Diencephalon (tissue), 1 donor: Measurements from ENCODE around the gene CIAO2A. TPM values are rescaled to one million over a fixed set of nuclear protein-coding genes. Genes with fewer than 3 reads are reported as not detected.

Experiments
- small RNA-seq: library from RNA; depleted of rRNA; stranded (forward); fragments of <200 nt; gene quantifications from one replicate; pipeline ENCODE3, GENCODE V24; 2014
- total RNA-seq: library from RNA; depleted of rRNA; stranded (reverse); fragments of >200 nt; gene quantifications from one replicate; pipeline ENCODE4 v1.2.3, GENCODE V29; 2014

Gene CIAO2A
- 40.8 TPM for total RNA-seq

GRCh38 chr15:64093627-64094417 is at the start of gene CIAO2A:
Gene CIAO2A (minus strand): TSS chr15:64093838. CDS start chr15:64093768, 70 bp downstream.

DNA sequence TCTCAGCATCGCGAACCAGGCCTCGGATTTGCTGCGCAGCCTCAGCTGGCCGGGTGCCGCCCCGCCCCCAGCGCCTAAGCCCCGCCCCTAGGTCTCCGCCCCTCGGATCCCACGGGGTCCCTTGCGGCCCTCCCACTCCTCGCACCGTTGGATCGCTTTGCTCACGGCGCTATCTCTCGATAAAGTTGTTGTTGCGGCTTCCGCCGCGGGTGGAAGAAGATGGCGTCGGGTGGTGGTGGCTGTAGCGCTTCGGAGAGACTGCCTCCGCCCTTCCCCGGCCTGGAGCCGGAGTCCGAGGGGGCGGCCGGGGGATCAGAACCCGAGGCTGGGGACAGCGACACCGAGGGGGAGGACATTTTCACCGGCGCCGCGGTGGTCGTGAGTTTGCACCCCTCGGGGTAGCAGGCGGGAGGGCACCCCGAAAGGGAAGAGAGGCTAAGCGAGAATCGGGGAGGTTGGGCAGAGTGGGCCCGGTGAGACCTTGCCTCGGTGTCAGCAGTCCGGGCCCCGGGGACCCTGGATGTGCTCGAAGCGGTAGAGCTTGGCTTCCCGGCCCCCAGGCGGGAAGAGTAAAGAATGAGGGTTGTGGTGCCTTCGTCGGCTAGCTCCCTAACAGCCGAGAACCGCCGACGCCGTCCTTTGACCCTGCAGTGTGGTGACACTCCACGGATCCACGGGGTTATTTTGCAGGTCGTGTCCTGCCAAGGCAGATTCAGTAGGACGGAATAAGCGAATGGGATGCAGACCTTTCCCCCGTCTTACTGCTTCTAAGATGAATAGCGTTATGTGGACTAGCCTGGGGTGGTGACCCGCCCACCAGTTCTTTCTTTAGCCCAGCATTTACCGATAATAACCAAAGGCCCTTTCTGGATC is 2.4 kb upstream of the CIAO2A start, which contains the start of gene SNX1:
SNX1 (plus strand) TSS at position 188 of the 873 bp plus-strand sequence; CDS start at position 220, 32 bp downstream.

DNA sequence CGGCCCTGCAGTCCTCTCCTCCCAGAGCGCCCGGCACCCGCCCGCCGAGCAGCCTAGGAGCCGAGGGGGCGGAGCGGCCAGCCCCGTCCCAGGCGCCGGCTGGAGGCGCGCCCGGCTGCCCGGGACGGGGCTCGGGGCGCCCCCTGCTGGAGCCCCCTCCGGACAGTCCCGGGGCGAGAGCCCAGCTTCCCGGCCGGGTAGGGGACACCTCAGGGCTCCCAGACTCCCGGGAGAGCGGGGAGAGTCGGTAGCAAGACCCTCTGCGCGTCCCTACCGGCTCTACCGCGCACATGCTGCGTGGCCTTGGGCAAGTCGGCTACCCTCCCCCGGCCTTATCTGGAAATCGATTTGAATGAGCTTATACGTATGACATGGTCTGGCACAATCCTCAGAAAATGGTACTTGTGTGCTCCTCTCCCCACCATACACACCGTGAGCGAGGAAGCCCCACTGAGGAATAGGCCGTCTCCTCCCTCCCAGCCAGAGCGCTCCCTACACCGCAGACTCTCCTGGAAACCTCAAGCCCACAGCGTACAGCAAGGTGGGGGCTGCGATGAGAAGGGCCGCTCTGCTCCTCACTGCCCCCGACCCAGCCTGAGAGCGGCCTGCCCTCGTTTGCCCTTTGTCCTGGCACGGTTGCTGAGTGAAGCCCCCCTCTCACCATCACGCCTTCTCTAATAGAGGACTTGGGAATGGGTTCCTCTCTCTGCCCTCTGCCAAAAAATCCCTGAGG is 47.1 kb downstream of the CIAO2A start, which contains the start of gene DAPK2:
DAPK2 (minus strand) TSS at position 65 of the 733 bp plus-strand sequence. CDS start 6,224 bp downstream, outside the sequence.

Small RNAs within 50 kb of the gene (small RNA-seq; reads per million reads assigned to genes)
- gene RF00019 = not detected

Other genes with a start within 250 kb of the CIAO2A start
- gene DAPK2, start 47.4 kb downstream of the CIAO2A start, total RNA-seq = 3.7 TPM
- 40.1 TPM for gene SNX1, start 2.1 kb upstream of the CIAO2A start, total RNA-seq
- 12.5 TPM for gene SNX22, start 57.9 kb upstream of the CIAO2A start, total RNA-seq
- gene PPIB, start 69.2 kb upstream of the CIAO2A start, total RNA-seq = 191 TPM